ENCODE data around the gene CCDC12. TPM values are rescaled to one million over a fixed set of nuclear protein-coding genes. Genes with fewer than 3 reads are reported as not detected.

Gene CCDC12
- total RNA-seq, 1 experiment from 2014 or later, result 52.7 TPM

- peaks cover 78% of the 10 kb centered on the region for H3K4me1 ChIP-seq
- H3K27me3 ChIP-seq (replicated peaks; ENCODE audit: control insufficient read depth, insufficient read depth, low read length), result no peaks in the 10 kb centered on the region
- no peak for DNase-seq
- H3K9me3 ChIP-seq, result no peaks in the 10 kb centered on the region
- POLR2A ChIA-PET, result no interaction called here
- H3K4me1 Mint-ChIP-seq (ENCODE audit: low read depth, unreplicated experiment), result peaks cover 51% of the 10 kb centered on the region
- H3K27me3 Mint-ChIP-seq (ENCODE audit: insufficient read depth, unreplicated experiment), result no peaks in the 10 kb centered on the region
- peaks cover 69% of the 10 kb centered on the region for H3K36me3 Mint-ChIP-seq (ENCODE audit: insufficient read depth, unreplicated experiment)
- CTCF ChIA-PET, result interaction anchor here (0.6 kb wide), 1 partner anchor 21 kb away, joined by 4 read pairs; no protein-coding TSS in a partner anchor
- intact Hi-C loops (cut with micrococcal nuclease; ENCODE audit: unreplicated experiment), result no loop called here
- no peak overlapping the region for H3K4me3 Mint-ChIP-seq (ENCODE audit: unreplicated experiment)
- no peaks in the 10 kb centered on the region for H3K9me3 Mint-ChIP-seq (ENCODE audit: unreplicated experiment)
- H3K4me3 ChIP-seq (ENCODE audit: low read depth, low read length), result no peak overlapping the region
- H3K27ac Mint-ChIP-seq (ENCODE audit: unreplicated experiment), result peak overlapping the region; percentile 73
- no peak for TF ChIP-seq CTCF (IDR thresholded peaks at IDR 0.05; ENCODE audit: insufficient read depth in 1 of 2, low read depth in 1 of 2, low read length in 1 of 2, severe bottlenecking in 1 of 2, unreplicated experiment in 1 of 2)
- no peaks in the 10 kb centered on the region for H3K36me3 ChIP-seq (ENCODE audit: control insufficient read depth, insufficient read depth, low read length)
- no TSS peak for BruUV-seq (replicated peaks)
Observed at GRCh38 chr3:46960081-46960701, 16.4 kb downstream of the CCDC12 start.

GRCh38 chr3:46959161-46959511 lies 17.4 kb downstream of the CCDC12 start:
- no peak for TF ChIP-seq CTCF (IDR thresholded peaks at IDR 0.05; ENCODE audit: insufficient read depth in 1 of 2, low read depth in 1 of 2, low read length in 1 of 2, severe bottlenecking in 1 of 2, unreplicated experiment in 1 of 2)
- Mint-ChIP-seq H3K9me3 (ENCODE audit: unreplicated experiment) (no peaks in the 10 kb centered on the region), H3K27me3 (ENCODE audit: insufficient read depth, unreplicated experiment) (no peaks in the 10 kb centered on the region), H3K36me3 (ENCODE audit: insufficient read depth, unreplicated experiment) (peaks cover 75% of the 10 kb centered on the region), H3K27ac (ENCODE audit: unreplicated experiment) (peak overlapping the region; percentile 73), H3K4me1 (ENCODE audit: low read depth, unreplicated experiment) (peaks cover 54% of the 10 kb centered on the region), H3K4me3 (ENCODE audit: unreplicated experiment) (no peak overlapping the region)
- no TSS peak for BruUV-seq (replicated peaks)
- Histone ChIP-seq H3K4me3 (ENCODE audit: low read depth, low read length) (no peak overlapping the region), H3K27me3 (replicated peaks; ENCODE audit: control insufficient read depth, insufficient read depth, low read length) (no peaks in the 10 kb centered on the region), H3K36me3 (ENCODE audit: control insufficient read depth, insufficient read depth, low read length) (no peaks in the 10 kb centered on the region), H3K4me1 (peaks cover 76% of the 10 kb centered on the region), H3K9me3 (no peaks in the 10 kb centered on the region)
- no peak for DNase-seq
- ChIA-PET CTCF (interaction anchor here (0.7 to 1.4 kb wide), 5 partner anchors 8 to 36 kb away, joined by 3 to 10 read pairs (median 8); partner anchors contain the start of gene NBEAL2), POLR2A (interaction anchor here (1.6 kb wide), 1 partner anchor 18 kb away, joined by 14 read pairs; no protein-coding TSS in a partner anchor)
- intact Hi-C loops (cut with micrococcal nuclease; ENCODE audit: unreplicated experiment), result no loop called here

GRCh38 chr3:46958467-46959160 lies 17.9 kb downstream of the CCDC12 start:
- H3K36me3 ChIP-seq (ENCODE audit: control insufficient read depth, insufficient read depth, low read length), result no peaks in the 10 kb centered on the region
- Mint-ChIP-seq H3K4me1 (ENCODE audit: low read depth, unreplicated experiment) (peaks cover 54% of the 10 kb centered on the region), H3K9me3 (ENCODE audit: unreplicated experiment) (no peaks in the 10 kb centered on the region), H3K36me3 (ENCODE audit: insufficient read depth, unreplicated experiment) (peaks cover 74% of the 10 kb centered on the region), H3K27ac (ENCODE audit: unreplicated experiment) (peak overlapping the region; percentile 73), H3K27me3 (ENCODE audit: insufficient read depth, unreplicated experiment) (no peaks in the 10 kb centered on the region), H3K4me3 (ENCODE audit: unreplicated experiment) (peak overlapping the region; percentile 7)
- H3K4me3 ChIP-seq (ENCODE audit: low read depth, low read length), result no peak overlapping the region
- no TSS peak for BruUV-seq (replicated peaks)
- no peaks in the 10 kb centered on the region for H3K9me3 ChIP-seq
- DNase-seq, result peak in 1 of 2 experiments; percentile 47
- TF ChIP-seq CTCF (IDR thresholded peaks at IDR 0.05; ENCODE audit: insufficient read depth in 1 of 2, low read depth in 1 of 2, low read length in 1 of 2, severe bottlenecking in 1 of 2, unreplicated experiment in 1 of 2), result no peak
- CTCF ChIA-PET, result interaction anchor here (0.6 to 1.4 kb wide), 7 partner anchors 9 to 274 kb away, joined by 3 to 10 read pairs (median 4); partner anchors contain the start of gene NBEAL2
- intact Hi-C loops (cut with micrococcal nuclease; ENCODE audit: unreplicated experiment), result no loop called here
- POLR2A ChIA-PET, result interaction anchor here (1.1 to 1.6 kb wide), 2 partner anchors 18 to 21 kb away, joined by 8 to 14 read pairs; partner anchors contain the start of gene NBEAL2
- no peaks in the 10 kb centered on the region for H3K27me3 ChIP-seq (replicated peaks; ENCODE audit: control insufficient read depth, insufficient read depth, low read length)
- H3K4me1 ChIP-seq, result peaks cover 76% of the 10 kb centered on the region
